ENCODE results near the gene BCL7B.
"Not testable (repeated sequence)": the region's sequence is repeated elsewhere in the genome, so short reads cannot be mapped to it uniquely, and the experiment has no call there.

BCL7B gene

DNA sequence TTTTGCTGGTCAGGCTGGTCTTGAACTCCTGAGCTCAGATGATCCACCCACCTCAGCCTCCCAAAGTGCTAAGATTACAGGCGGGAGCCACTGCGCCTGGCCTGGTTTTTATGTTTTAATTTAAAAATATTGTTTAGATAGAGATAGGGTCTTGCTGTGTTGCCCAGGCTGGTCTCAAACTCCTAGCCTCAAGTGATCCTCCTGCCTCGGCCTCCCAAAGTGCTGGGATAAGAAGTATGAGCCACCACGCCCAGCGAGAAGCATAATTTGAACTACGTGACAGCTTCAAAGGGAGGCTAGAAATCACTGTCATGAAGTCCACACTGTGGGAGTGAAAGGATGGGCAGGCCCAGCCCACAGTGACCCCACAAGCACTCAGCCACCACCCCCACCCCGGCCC lies 21.6 kb downstream of the BCL7B start:
- DNase-seq (ENCODE audit: low read depth, low spot score) = not testable (repeated sequence)

DNA sequence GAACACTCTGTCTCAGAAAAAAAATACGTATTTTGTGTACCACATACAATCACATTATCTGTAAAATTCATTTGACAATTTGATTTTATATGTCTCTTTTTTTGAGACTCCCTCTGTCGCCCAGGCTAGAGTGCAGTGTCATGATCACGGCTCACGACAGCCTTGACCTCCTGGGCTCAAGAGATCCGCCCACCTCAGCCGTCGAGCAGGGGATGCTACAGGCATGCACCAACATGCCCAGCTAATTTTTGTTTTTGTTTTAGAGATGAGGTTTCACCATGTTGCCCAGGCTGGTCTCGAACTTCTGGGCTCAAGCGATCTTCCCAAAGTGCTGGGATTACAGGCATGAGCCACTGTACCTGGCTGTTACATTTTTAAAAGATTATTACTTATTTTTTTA lies 23.7 kb downstream of the BCL7B start:
- no peak for DNase-seq (ENCODE audit: low read depth, low spot score)

DNA sequence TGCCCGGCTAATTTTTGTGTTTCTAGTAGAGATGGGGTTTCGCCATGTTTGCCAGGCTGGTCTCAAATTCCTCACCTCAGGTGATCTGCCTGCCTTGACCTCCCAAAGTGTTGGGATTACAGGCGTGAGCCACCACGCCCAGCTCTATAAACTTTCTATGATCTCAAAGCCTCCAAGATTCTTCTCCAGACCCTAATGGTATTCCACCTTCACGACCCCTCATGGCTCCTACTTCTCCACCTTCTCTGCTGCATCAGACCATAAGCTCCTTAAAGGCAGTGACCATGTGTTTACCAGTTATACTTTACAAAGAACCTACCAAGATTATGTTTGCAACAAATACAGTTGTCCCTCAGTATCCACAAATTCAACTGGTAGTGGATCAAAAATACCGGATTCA lies 25.3 kb downstream of the BCL7B start:
- no peak for DNase-seq (ENCODE audit: low read depth, low spot score)

DNA sequence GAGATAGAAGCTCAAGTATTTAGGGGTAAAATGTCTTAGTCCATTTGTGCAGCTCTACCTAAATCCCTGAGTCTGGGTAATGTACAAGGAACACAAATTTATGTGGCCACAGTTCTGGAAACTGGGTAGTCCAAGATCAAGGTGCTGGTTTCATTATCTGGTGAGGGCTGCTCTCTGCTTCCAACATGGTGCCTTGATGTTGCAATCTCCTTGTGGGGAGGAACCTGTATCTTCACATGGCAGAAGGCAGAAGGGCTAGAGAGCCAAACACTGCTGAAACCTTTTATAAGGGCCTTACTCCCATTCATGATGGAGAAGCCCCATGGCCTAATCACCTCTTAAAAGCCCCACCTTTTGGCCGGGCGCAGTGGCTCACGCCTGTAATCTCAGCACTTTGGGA lies 26.7 kb downstream of the BCL7B start:
- no peak for DNase-seq (ENCODE audit: low read depth, low spot score)

DNA sequence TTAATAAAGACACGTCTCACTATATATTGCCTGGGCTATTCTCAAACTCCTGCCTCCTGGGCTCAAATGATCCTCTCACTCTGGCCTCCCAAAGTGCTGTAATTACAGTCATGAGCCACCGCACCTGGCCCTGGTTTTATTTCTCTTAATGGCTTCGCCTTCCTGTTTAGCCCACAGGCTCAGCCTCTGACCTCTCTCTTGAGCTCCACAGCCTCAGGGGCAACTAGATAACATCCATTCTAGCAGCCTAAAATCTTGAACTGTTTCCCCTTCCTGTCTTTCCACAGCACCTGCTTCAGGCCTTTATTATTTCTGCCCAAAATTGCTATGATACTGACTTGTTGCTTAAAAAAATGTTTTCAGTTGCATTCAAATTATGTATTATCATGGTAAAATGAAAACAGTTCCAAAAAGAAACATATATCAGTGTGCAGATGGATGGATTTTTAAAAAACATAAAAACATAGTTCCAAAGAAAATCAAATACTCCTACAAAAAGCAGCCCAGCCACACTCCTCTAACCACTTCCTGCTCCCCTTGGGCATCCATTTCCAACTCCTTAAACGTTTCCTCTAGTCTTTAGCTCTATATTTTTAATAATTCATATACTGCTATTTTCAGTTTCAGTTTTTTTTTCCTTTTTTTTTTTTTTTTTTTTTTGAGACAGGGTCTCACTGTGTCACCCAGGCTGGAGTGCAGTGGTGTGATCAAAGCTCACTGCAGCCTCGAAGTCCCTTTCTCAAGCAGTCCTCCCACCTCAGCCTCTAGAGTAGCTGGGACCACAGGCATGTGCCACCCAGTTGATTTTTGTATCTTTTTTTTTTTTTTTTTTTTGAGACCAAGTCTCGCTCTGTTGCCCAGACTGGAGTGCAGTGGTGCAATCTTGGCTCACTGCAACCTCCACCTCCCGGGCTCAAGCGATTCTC lies 30.3 kb downstream of the BCL7B start:
- no peak for DNase-seq (ENCODE audit: low read depth, low spot score)

DNA sequence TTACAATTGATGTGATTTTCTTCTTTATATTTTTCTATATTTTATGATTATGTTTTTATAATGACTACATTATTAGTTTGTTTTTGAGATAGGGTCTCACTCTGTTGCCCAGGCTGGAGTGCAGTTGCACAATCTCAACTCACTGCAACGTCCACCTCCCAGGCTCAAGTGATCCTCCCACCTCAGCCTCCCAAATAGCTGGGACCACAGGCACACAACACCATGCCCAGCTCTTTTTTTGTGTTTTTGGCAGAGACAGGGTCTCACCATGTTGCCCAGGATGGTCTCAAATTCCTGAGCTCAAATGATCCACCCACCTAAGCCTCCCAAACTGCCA lies 31.4 kb downstream of the BCL7B start:
- not testable (repeated sequence) for DNase-seq (ENCODE audit: low read depth, low spot score)

DNA sequence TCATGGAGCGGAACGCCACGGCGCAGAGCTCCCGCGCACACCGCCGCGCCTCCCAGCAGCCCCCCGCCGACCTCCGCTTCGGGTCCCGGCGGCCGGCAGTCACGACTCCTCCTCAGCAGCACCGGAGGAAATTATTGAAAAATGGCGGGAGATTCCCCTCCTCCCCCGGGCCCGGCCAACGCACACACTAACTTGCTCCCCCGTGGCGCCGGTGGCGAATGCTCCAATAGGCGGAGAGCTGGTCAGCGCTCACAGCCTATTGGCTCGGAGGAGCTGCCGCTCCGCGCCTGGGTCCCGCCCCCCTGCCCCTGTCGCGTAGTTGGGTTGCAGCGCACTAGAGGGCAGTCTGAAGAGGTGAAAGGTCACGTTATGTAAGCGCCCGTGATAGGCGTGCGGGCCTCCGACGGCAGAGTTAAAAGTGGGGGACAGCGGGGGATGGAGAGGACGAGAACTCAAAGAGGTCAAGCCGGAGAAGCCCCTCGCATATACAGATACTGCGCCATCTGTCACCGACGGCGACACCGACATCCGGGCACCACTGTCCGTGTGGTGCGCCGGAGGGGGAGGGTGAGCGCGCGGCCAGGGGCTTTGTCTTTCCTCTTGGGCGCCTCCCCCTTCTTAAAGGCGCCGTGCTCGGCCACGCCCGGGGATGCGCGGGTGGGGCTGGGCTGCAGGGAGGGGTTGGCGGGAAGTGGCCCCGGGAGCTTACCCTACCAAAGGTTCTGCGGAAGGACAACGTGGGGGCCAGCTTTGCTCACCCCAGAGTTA lies 35.2 kb downstream of the BCL7B start, which contains the start of gene BAZ1B:
TSS of gene BAZ1B (minus strand) at position 189 of the 768 bp plus-strand sequence. CDS start 360 bp downstream, outside the sequence.
- peak; percentile 92 for DNase-seq (ENCODE audit: low read depth, low spot score)

DNA sequence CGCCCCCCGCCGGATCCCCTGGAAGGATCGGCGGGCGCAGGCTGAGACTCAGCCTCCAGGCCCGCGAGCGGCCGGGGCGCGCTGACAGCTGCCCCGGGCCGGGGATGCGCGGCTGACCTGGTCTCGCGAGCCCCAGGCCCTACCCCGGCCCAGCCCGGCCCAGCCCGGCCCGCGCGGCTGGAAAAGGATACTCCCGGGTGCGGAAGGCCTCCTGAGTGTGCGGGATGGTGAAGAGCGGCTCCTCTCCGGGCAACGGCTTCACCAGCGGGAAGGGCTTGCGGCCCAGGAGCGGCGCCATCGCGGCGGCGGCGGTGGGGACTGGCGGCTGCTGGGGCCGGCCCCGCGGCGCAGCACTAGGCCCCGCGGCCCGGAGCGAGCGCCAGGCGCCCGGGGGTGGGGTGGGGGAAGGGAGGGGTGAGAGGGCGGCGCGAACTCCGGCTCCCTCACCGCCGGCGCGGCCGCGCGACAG lies 35.8 kb downstream of the BCL7B start:
- no peak for DNase-seq (ENCODE audit: low read depth, low spot score)

DNA sequence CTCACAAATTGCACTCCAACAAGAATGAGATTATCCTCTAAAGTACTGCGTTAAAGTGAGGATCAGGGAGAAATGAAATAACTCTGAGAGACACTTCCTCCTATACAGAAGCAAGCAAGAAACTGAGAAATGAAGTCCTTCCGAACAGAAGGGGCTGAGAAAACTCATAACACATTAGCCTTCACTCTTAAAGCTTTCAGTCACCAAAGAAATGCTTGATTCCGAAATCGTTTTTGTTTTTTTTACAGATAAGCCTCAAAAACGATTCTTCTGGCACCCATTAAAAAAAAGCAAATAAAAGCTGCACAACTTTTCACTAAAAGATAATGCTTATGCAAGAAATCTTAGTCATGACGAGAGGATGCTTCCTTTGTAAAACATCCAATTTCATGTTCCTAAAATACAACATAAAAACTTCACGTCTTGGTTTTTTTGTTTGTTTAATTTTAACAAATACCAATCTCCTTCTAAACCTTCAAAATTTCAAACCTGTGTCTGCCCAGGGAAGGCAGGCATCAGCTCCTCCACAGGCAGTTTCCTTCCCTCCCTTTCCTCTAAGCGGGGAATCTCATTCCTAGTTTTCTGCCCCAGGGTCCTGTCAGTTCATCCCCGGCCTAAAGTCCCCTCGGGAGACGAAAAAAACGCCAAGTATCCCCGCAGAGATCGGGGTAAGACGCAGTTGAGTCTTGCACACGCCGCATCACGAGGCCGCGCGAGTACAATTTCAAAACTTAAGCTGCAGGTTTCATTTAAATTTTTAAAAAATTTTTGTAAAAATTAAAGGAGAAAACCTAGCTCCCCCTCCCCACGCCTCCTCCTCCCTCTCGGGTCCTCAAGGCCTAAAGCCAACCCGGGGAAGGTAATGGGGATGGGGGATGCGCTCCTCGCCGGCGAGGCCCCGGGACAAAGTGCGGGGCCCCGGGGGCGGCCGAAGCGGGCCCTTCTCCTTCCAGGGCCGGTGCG lies 36.5 kb downstream of the BCL7B start:
- DNase-seq (ENCODE audit: low read depth, low spot score) = no peak

DNA sequence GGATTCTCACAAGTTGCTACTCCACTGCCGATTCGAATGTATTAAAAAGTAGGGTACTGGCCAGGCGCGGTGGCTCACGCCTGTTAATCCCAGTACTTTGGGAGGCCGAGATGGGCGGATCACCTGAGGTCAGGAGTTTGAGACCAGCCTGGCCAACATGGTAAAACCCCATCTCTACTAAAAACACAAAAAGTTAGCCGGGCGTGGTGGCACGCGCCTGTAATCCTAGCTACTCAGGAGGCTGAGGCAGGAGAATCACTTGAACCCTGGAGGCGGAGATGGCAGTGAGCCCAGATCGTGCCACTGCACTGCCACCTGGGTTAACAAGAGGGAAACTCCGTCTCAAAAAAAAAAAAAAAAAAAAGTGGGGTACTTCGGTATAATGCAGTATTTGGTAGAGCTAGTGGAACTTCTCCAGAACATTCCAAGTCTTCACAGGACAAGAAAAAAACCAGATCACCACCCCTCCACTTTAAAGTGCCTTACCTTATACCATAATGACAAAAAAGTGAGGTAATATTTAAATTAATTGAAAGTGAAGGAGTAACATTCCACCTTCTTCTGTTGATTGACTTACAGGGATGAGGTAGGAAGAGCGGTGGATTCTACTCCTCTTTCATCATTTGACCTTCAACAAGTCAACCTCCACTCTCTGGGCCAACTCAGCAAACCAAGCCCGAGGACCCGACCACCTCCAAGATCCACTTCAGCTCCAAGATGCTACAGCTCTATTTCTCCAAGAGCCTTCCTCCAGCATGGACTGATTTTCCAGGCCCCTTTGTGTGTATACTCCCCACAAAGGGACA lies 37.4 kb downstream of the BCL7B start:
- no peak for DNase-seq (ENCODE audit: low read depth, low spot score)

DNA sequence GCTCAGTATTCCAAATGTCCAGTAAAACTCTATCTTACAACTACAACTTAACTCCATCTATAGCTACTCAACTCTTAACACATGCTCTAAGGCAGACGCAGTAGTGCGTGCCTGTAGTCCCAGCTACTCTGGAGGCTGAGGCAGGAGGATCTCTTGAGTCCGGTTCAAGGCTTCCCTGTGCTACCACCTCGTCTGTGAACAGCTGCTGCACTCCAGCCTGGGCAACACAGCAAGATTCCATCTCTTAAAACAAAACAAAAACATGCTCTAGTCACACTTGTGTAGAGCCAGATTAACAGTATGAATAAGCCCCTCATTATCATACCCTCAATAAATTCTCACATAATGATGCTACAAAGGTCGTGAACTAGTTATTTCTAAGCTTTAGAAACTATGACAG lies 39.0 kb downstream of the BCL7B start:
- DNase-seq (ENCODE audit: low read depth, low spot score) = no peak

DNA sequence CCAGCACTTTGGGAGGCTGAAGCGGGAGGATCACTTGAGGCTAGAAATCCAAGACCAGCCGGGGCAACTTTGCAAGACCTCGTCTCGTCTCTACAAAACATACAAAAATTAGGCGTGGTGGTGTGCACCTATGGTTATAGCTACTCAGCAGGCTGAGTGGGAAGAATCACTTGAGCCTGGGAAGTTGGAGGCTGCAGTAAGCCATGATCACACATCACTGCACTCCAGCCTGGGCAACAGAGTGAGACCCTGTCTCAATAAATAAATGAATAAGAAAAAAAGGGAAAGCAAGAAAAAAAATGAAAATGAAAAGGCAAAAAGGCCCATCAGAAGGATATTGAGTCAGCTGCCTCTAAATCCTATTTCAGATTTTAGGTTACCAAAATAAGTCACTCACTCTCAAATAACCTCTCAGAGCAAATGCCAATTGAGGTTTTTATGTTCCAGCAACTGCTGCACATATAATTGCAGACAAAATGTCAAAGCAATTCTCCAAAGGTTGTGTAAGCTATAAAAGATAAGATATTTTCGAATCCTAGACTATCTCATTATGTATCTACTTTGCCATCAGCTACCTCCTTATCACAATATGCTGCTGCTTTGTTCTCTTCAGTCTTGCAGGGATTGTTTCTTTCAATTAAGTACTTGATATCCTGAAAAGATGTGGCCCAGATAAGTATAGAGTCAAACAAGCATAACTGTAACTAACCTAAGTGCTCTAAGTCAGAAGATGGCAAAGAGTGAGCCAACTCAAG lies 40.1 kb downstream of the BCL7B start:
- no peak for DNase-seq (ENCODE audit: low read depth, low spot score)

DNA sequence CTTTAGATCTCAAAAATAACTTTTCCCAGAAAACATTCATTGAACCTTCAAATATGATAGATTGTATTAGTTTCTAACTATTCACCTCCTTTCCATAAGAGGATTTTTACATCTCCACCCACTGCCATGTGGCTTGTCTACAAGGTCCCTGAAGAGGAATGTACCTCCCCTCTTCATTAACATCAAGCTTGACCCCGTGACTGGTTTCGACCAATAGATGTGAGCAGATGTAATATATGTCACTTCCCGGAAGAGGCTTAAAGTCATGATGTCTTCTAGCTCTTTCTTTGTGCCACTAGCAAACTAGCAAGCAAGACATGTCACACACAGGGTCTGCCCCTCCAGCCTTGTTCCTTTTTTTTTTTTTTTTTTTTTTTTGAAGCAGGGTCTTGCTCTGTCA lies 42.3 kb downstream of the BCL7B start:
- DNase-seq (ENCODE audit: low read depth, low spot score) = no peak

DNA sequence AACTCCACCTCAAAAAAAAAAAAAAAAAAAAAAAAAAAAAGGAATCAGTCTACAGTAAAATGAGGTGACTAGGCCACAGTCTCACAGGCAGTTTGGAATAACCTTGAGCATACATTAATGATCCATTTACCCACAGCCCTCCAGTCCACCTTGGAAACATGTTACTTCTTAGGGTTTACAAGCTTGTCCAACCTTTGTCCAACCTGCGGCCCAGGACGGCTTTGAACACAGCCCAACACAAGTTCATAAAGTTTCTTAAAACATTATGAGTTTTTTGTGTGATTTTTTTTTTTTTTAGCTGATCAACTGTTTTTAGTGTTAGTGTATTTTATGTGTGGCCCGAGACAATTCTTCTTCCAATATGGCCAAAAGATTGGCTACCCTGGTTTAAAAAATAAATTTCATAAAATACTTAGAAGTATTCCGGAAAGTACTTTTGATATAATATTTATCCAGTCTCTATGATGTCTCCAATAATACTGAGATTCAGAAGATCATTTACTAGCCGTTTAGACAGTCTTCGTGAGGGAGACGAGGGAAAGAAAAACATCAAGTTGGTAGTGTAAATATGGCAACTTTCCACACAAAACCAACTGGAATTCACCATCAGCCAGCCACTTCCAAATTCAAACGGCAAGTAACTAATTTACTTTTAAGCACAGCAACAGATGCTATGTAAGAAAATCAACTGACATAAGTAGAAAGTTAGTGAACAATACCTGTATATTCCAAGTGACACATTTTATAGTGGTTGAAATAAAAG lies 45.3 kb downstream of the BCL7B start:
- no peak for DNase-seq (ENCODE audit: low read depth, low spot score)

DNA sequence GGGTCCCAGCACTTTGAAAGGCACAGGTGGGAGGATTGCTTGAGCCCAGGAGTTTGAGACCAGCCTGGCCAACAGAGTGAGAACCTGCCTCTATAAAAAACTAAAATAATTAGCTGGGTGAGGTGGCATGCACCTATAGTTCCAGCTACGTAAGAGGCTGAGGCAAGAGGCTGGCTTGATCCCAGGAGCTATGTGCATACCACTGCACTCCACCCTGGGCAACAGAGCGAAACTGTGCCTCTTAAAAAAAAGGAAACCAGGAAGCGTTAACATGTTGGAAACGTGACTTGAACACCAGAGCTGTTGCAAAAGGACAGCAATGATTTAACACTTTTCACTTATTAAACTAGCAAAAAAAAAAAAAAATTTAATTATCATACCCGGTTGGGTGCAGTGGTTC lies 48.0 kb downstream of the BCL7B start:
- no peak for DNase-seq (ENCODE audit: low read depth, low spot score)

DNA sequence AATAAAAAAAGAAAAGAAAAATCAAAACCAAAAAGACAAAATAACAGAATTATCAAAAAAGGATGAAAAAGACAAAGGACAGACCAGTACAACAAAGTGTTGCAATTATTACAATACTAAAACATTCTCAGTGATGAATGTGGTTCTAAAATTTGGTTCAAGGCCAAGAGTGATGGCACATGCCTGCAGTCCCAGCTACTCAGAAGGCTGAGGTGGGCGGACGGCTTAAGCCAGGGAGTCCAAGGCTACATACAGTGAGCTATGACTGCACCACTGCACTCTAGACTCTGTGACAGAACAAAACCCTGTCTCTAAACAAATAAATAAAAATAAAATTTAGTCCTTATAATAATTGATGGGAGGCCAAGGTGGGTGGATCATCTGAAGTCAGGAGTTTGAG lies 49.9 kb downstream of the BCL7B start:
- DNase-seq (ENCODE audit: low read depth, low spot score) = no peak

DNA sequence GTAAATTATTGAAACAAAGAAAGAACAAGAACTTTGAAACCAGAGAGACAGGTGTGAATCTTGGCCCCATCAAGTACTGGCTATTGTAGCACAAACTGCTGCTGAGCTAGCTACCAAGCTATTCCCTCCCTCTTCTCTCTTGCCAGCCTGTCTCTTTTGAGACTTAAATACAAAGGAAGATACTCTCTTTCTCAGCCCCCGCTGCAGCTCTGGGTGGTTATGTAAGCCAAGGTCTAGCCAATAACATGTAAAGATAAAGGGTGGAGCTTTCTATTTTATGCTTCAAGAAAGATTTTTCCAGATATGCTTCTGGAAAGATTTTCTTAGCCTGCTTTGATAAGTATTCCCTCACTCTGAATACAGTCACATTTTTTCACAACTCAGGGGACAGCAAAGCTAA lies 52.6 kb downstream of the BCL7B start:
- no peak for DNase-seq (ENCODE audit: low read depth, low spot score)

DNA sequence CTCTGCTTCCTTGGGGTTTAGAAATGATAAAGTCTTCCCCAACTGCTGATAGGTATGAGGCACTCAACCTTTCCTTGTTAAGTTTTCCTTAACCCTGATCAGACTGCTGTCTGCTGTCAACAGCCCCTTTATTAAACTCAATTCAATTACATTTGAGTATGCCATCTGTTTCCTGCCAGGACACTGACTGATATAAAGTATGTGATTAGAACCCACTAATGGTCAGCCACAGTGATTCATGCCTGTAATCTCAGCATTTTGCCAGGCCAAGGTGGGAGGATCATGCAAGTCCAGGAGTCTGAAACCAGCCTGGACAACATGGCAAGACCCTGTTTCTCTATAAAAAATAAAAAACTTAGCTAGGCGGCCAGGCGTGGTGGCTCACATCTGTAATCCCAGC lies 53.5 kb downstream of the BCL7B start:
- DNase-seq (ENCODE audit: low read depth, low spot score) = no peak

DNA sequence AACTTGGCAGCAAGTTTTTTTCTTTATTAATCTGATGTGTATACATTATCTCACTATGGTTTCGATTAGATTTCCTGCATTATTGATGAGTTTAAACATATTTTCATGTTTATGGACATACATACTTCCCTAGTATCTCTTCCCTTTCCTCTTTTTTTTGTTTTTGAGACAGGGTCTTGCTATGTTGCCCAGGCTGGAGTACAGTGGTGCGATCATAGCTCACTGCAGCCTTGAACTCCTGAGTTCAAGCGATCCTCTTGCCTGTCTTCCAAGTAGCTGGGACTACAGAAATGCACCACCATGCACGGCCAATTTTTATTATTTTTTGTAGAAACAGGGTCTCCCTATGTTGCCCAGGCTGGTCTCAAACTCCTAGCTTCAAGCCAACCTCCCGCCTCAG lies 54.3 kb downstream of the BCL7B start:
- DNase-seq (ENCODE audit: low read depth, low spot score) = no peak

Measured in iPS DF 19.7 (cell line).